Gastroesophageal sphincter (tissue), 4 donors: ENCODE data around the gene IPCEF1. TPM values are rescaled to one million over a fixed set of nuclear protein-coding genes. Genes with fewer than 3 reads are reported as not detected.

Source experiments
- ATAC-seq: fragments of 150-250 bp; one replicate; pipeline ENCODE4 v1.9.1; 2016; ENCODE audit warnings: mild to moderate bottlenecking, moderate library complexity
- H3K27ac ChIP-seq, 4 donors: fragments of 200-600 bp; sonication (generic) in 3 of 4; 1 replicate in 3 of 4; 2 replicates in 1 of 4; pipeline ENCODE4 v1.5.1; 2016 to 2019
- H3K27me3 ChIP-seq: fragments of 200-600 bp; sonication (generic); one replicate; pipeline ENCODE4 v1.5.1; 2019
- H3K36me3 ChIP-seq, 2 donors: fragments of 200-600 bp; sonication (generic); one replicate each; pipeline ENCODE4 v1.5.1; 2019; ENCODE audit warnings: control low read depth in 1 of 2
- H3K4me1 ChIP-seq, 3 donors: fragments of 200-600 bp; sonication (generic); 1 replicate in 2 of 3; 2 replicates in 1 of 3; pipeline ENCODE4 v1.5.1; 2016 to 2019; ENCODE audit warnings: control low read depth in 2 of 3
- H3K4me3 ChIP-seq, 2 donors: fragments of 200-600 bp; sonication (generic); one replicate each; pipeline ENCODE4 v1.5.1; 2019; ENCODE audit warnings: mild to moderate bottlenecking in 1 of 2, moderate library complexity in 1 of 2
- H3K9me3 ChIP-seq, 3 donors: fragments of 200-600 bp; sonication (generic); one replicate each; pipeline ENCODE4 v1.5.1; 2017 to 2019; ENCODE audit warnings: control low read depth in 2 of 3
- EP300 ChIP-seq: sonication (generic); formaldehyde crosslinking; IDR thresholded peaks from one replicate; pipeline ENCODE4 v1.6.1; 2017; ENCODE audit warnings: antibody characterized with exemption, mild to moderate bottlenecking
- POLR2A ChIP-seq, 2 donors: fragments of 450-650 bp; IDR thresholded peaks; one replicate each; pipeline ENCODE4 v1.6.1; 2017; ENCODE audit warnings: antibody characterized with exemption in 2 of 2, mild to moderate bottlenecking in 2 of 2, moderate library complexity in 1 of 2
- POLR2AphosphoS5 ChIP-seq: sonication (generic); formaldehyde crosslinking; IDR thresholded peaks from one replicate; pipeline ENCODE4 v1.6.1; 2017; ENCODE audit warnings: antibody characterized with exemption
- WGBS, 2 donors: methylation state at CpG; one replicate each; pipeline ENCODE4 v1.1.5; 2018; ENCODE audit warnings: low coverage in 1 of 2; 5-methylcytosine and 5-hydroxymethylcytosine counted together
- total RNA-seq, 4 donors: library from RNA; depleted of rRNA; stranded (reverse); fragments of >200 nt; gene quantifications; one replicate each; pipeline ENCODE4 v1.1.0, GENCODE V29; 2016
- TF ChIP-seq, protein P1 (sequence below), 4 experiments: fragments of 200-600 bp in 2 of 4; fragments of 450-650 bp in 2 of 4; sonication (generic) in 1 of 4; IDR thresholded peaks; one replicate each; pipeline ENCODE4 v1.5.1; 2017 to 2019; ENCODE audit warnings: antibody characterized with exemption in 4 of 4, mild to moderate bottlenecking in 2 of 4, moderate library complexity in 2 of 4

Gene IPCEF1
- total RNA-seq, 4 donors from 2014 or later = 0.27 to 7.3 (median 1.2) TPM

DNA sequence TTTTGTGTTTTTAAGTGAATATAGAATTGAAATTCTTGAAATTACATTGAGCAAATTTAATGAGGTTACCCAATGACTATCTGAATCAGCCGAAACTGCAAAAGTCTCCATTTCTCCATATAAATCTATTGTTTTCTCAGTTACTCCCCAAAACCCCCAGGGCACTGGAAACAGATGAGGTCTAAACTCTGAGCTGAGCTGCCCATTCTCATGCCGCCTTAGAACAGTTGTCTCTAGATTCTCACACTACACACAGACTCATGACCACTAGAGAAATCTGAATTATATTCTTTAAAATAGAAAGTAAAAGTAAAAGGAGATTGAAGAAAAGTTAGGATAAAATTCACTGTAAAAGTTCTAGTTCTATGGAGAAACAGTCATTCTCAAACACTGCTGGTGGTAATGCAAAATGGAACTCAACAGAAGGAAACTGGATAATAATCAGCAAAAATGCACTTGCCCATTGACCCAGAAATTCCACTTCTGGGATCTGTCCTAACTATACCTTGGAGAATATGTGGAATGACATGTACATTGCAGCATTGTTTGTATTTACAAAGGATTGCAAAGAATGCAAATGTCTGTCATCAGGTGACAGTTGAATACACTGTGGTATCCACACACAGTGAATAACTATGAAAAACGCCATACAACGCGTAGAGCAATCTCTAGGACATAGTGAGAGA lies 125.5 kb downstream of the IPCEF1 start:
- H3K27ac ChIP-seq = no peak overlapping the region
- H3K4me3 ChIP-seq = no peak overlapping the region
- 90 to 94% methylated on average over 5 of the region's 5 CpGs for WGBS, 2 donors
- no peak for ATAC-seq
- no peaks in the 10 kb centered on the region for H3K36me3 ChIP-seq
- H3K4me1 ChIP-seq = no peaks in the 10 kb centered on the region
- TF ChIP-seq EP300 (no peak), POLR2A (IDR thresholded peaks at IDR 0.05) (no peak), POLR2AphosphoS5 (no peak)
- TF ChIP-seq, protein P1, sequence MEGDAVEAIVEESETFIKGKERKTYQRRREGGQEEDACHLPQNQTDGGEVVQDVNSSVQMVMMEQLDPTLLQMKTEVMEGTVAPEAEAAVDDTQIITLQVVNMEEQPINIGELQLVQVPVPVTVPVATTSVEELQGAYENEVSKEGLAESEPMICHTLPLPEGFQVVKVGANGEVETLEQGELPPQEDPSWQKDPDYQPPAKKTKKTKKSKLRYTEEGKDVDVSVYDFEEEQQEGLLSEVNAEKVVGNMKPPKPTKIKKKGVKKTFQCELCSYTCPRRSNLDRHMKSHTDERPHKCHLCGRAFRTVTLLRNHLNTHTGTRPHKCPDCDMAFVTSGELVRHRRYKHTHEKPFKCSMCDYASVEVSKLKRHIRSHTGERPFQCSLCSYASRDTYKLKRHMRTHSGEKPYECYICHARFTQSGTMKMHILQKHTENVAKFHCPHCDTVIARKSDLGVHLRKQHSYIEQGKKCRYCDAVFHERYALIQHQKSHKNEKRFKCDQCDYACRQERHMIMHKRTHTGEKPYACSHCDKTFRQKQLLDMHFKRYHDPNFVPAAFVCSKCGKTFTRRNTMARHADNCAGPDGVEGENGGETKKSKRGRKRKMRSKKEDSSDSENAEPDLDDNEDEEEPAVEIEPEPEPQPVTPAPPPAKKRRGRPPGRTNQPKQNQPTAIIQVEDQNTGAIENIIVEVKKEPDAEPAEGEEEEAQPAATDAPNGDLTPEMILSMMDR (IDR thresholded peaks at IDR 0.05) = no peak
- H3K27me3 ChIP-seq = no peaks in the 10 kb centered on the region
- H3K9me3 ChIP-seq = no peaks in the 10 kb centered on the region

DNA sequence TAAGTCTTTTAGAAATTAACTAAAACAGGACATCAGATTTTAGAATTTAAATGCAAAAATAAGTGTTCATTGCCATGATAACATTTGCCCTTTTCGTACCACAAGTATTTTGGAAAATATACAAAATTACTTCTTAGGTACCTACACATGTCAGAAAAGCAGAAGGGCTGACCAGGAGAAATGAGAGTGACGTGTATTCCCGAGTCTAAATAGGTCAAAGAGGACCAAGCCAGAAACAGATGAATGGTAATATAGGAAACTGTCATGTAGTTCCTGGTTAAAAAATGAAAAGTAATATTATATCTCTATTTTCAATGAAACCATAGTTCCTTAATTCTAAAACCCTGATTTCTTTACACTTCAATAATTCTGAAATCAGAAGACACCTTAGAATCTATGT lies 126.2 kb downstream of the IPCEF1 start:
- Histone ChIP-seq H3K4me1 (no peaks in the 10 kb centered on the region), H3K9me3 (no peaks in the 10 kb centered on the region), H3K27ac (no peak overlapping the region), H3K4me3 (no peak overlapping the region), H3K36me3 (no peaks in the 10 kb centered on the region), H3K27me3 (no peaks in the 10 kb centered on the region)
- no peak for ATAC-seq
- 80 to 87% methylated on average over 3 of the region's 3 CpGs for WGBS, 2 donors
- TF ChIP-seq EP300 (no peak), POLR2A (IDR thresholded peaks at IDR 0.05) (no peak), POLR2AphosphoS5 (no peak)
- TF ChIP-seq, protein P1 (IDR thresholded peaks at IDR 0.05) = no peak

DNA sequence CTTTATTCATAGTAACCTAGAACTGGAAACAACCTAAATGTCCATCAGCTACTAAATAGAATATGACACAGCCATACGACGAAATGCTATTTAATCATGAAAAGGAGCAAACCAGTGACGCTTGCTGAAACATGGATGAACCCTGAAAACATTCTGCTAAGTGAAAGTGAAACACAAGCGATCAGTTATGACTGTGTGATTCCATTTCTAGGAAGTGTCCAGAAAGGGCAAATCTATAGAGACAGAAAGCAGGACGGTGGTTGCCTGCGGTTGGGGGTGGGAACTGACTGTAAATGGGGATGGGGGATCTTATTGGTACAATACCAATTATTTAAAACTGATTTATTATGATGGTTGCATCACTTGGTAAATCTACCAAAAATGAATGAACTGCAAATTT lies 126.8 kb downstream of the IPCEF1 start:
- Histone ChIP-seq H3K27ac (no peak overlapping the region), H3K27me3 (no peaks in the 10 kb centered on the region), H3K9me3 (no peaks in the 10 kb centered on the region), H3K4me1 (no peaks in the 10 kb centered on the region), H3K4me3 (no peak overlapping the region), H3K36me3 (no peaks in the 10 kb centered on the region)
- no peak for TF ChIP-seq EP300
- no peak for TF ChIP-seq POLR2AphosphoS5
- no peak for TF ChIP-seq POLR2A (IDR thresholded peaks at IDR 0.05)
- TF ChIP-seq, protein P1 (IDR thresholded peaks at IDR 0.05) = no peak
- ATAC-seq = no peak
- 67 to 88% methylated on average over 6 of the region's 6 CpGs for WGBS, 2 donors

DNA sequence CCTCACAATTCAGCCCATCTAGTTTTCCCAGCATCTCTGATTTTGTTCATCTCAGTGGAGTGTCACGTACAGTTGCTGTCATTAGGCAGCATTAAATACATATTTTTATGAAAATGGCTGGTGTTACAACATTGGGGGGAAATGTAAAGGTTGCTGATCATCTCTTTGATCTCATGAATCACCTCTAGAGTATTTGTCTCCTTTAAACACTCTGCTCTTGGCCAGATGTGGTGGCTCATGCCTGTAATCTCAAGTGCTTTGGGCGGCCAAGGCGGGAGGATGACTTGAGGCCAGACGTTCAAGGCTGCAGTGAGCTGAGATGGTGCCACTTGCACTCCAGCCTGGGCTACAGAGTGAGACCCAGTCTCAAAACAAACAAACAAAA lies 128.1 kb downstream of the IPCEF1 start:
- TF ChIP-seq, protein P1 (IDR thresholded peaks at IDR 0.05) = no peak
- TF ChIP-seq POLR2AphosphoS5 = no peak
- TF ChIP-seq EP300 = no peak
- no peak for TF ChIP-seq POLR2A (IDR thresholded peaks at IDR 0.05)
- no peak for ATAC-seq
- Histone ChIP-seq H3K27ac (no peak overlapping the region), H3K4me1 (no peaks in the 10 kb centered on the region), H3K9me3 (no peaks in the 10 kb centered on the region), H3K4me3 (no peak overlapping the region), H3K36me3 (no peaks in the 10 kb centered on the region), H3K27me3 (no peaks in the 10 kb centered on the region)
- 82 to 96% methylated on average over 3 to 4 of the region's 4 CpGs for WGBS, 2 donors

DNA sequence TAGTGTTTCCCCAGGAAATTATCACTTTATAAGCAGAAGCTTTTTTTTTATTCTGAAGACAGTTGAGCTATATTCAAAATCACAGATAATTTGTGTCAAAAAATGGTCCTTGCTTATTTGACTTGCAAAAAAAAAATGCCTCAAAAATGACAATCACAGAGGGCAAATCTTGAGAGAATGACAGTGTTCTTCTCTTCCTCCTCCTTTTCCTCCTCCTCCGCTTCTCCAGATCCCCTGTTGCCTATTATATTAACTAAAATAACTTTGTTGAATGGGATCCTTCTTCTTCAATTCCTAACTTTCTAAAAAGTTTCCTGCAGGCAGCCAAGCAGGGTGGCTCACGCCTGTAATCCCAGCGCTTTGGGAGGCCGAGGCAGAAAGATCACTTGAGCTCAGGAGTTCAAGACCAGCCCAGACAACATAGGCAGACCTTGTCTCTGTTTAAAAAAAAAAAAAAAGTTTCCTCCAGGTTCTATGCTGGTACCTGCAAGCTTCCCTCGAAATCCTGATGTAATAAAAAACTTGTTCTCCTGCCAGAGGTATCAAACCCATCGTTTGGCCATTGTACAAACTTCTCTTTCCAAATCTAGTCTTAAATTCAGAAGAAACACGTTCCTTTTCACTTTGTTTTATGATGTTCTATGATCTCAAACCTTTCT lies 128.6 kb downstream of the IPCEF1 start:
- Histone ChIP-seq H3K4me1 (no peaks in the 10 kb centered on the region), H3K27ac (no peak overlapping the region), H3K36me3 (no peaks in the 10 kb centered on the region), H3K4me3 (no peak overlapping the region), H3K27me3 (no peaks in the 10 kb centered on the region), H3K9me3 (no peaks in the 10 kb centered on the region)
- no peak for TF ChIP-seq POLR2A (IDR thresholded peaks at IDR 0.05)
- no peak for TF ChIP-seq EP300
- no peak for TF ChIP-seq POLR2AphosphoS5
- TF ChIP-seq, protein P1 (IDR thresholded peaks at IDR 0.05) = no peak
- no peak for ATAC-seq
- 77 to 80% methylated on average over 7 of the region's 7 CpGs for WGBS, 2 donors
